Fibroblast of the conjunctiva (primary cell): ENCODE data around the gene AP2A2.
A peak's percentile ranks its signal among the peaks of the same experiment; 100 is the strongest.

Experiments
- DNase-seq: peaks from one replicate; pipeline ENCODE4 v3.0.0-alpha.2; 2010; ENCODE audit warnings: low read depth

AP2A2 gene

GRCh38 chr11:925496-926301, at the start of gene AP2A2:
Gene AP2A2, plus strand, starts transcription at chr11:925870. Its CDS starts 152 bp downstream, at chr11:926022.
- DNase-seq, result peak; percentile 70

GRCh38 chr11:876545-876944, 49.1 kb upstream of the AP2A2 start:
- DNase-seq, result no peak

GRCh38 chr11:877565-877964, 48.1 kb upstream of the AP2A2 start:
- no peak for DNase-seq

GRCh38 chr11:880447-880846, 45.2 kb upstream of the AP2A2 start:
- no peak for DNase-seq

- no peak for DNase-seq
Observed at GRCh38 chr11:882596-882995, 43.1 kb upstream of the AP2A2 start.

GRCh38 chr11:883527-883926, 42.1 kb upstream of the AP2A2 start:
- DNase-seq, result no peak

- DNase-seq, result no peak
Observed at GRCh38 chr11:884578-885070, 41.0 kb upstream of the AP2A2 start.

GRCh38 chr11:886568-886967, 39.1 kb upstream of the AP2A2 start:
- DNase-seq, result no peak

GRCh38 chr11:887589-887988, 38.1 kb upstream of the AP2A2 start:
- DNase-seq, result no peak

GRCh38 chr11:888310-889212, 37.1 kb upstream of the AP2A2 start:
- DNase-seq, result no peak

- DNase-seq, result no peak
Observed at GRCh38 chr11:889257-889656, 36.4 kb upstream of the AP2A2 start.

GRCh38 chr11:889687-890475, 35.8 kb upstream of the AP2A2 start:
- no peak for DNase-seq

GRCh38 chr11:890794-891540, 34.7 kb upstream of the AP2A2 start:
- no peak for DNase-seq

GRCh38 chr11:893008-893654, 32.5 kb upstream of the AP2A2 start:
- DNase-seq, result no peak

- DNase-seq, result no peak
Observed at GRCh38 chr11:894575-895201, 31.0 kb upstream of the AP2A2 start.

GRCh38 chr11:895331-896110, 30.1 kb upstream of the AP2A2 start:
- DNase-seq, result no peak

- no peak for DNase-seq
Observed at GRCh38 chr11:897253-898142, 28.2 kb upstream of the AP2A2 start.

- DNase-seq, result no peak
Observed at GRCh38 chr11:898143-898511, 27.5 kb upstream of the AP2A2 start.
